DOHH2 (cell line): ENCODE results near the gene PRAMEF20.

Experiments
- H3F3A ChIP-seq: fragments of 200-600 bp; sonication (generic), shearing (Covaris generic); 2 replicates; pipeline ENCODE4 v1.6.0; 2016; ENCODE audit warnings: antibody characterized with exemption, mild to moderate bottlenecking; ENCODE audit not compliant: control insufficient read depth, insufficient read depth
- H3K27ac ChIP-seq: fragments of 200-600 bp; sonication (generic); 2 replicates; pipeline ENCODE4 v1.5.1; 2014; ENCODE audit warnings: low read depth, mild to moderate bottlenecking, low read length, moderate library complexity
- H3K27me3 ChIP-seq: fragments of 200-600 bp; sonication (generic); 2 replicates; pipeline ENCODE4 v1.6.1; 2014; ENCODE audit warnings: mild to moderate bottlenecking, low read length, mixed read lengths; ENCODE audit not compliant: control insufficient read depth
- H3K36me3 ChIP-seq: fragments of 200-600 bp; sonication (generic); 2 replicates; pipeline ENCODE4 v1.6.1; 2014; ENCODE audit warnings: mild to moderate bottlenecking, low read length, moderate library complexity, mixed read lengths; ENCODE audit not compliant: control insufficient read depth
- H3K4me1 ChIP-seq: fragments of 200-600 bp; sonication (generic); 2 replicates; pipeline ENCODE4 v1.6.1; 2014; ENCODE audit warnings: mild to moderate bottlenecking, low read length, mixed read lengths; ENCODE audit not compliant: control insufficient read depth
- H3K4me2 ChIP-seq: fragments of 200-600 bp; sonication (generic); 2 replicates; pipeline ENCODE4 v1.6.0; 2014; ENCODE audit warnings: mild to moderate bottlenecking, low read length, moderate library complexity
- H3K4me3 ChIP-seq: fragments of 200-600 bp; sonication (generic); 2 replicates; pipeline ENCODE4 v1.5.1; 2014; ENCODE audit warnings: mild to moderate bottlenecking, low read length, mixed read lengths
- H3K79me2 ChIP-seq: fragments of 200-600 bp; sonication (generic); 2 replicates; pipeline ENCODE4 v1.6.1; 2014; ENCODE audit warnings: mild to moderate bottlenecking, low read length, mixed read lengths; ENCODE audit not compliant: control insufficient read depth
- H3K9me2 ChIP-seq: fragments of 200-600 bp; sonication (generic); replicated peaks from 2 replicates; pipeline ENCODE4 v1.6.1; 2014; ENCODE audit warnings: mild to moderate bottlenecking, low read length, mixed read lengths; ENCODE audit not compliant: control insufficient read depth
- H3K9me3 ChIP-seq: fragments of 200-600 bp; sonication (generic); 2 replicates; pipeline ENCODE4 v1.6.1; 2014; ENCODE audit warnings: antibody characterized with exemption, low read length, mixed read lengths; ENCODE audit not compliant: control insufficient read depth, insufficient read depth
- H4K20me1 ChIP-seq: fragments of 200-600 bp; sonication (generic); 2 replicates; pipeline ENCODE4 v1.6.0; 2014; ENCODE audit warnings: low read depth, mild to moderate bottlenecking, antibody characterized with exemption, low read length, moderate library complexity; ENCODE audit not compliant: control insufficient read depth, insufficient read depth
- CTCF ChIP-seq: fragments of 200-600 bp; sonication (generic); IDR thresholded peaks from one replicate; pipeline ENCODE4 v1.5.1; 2014; ENCODE audit warnings: antibody characterized with exemption, mild to moderate bottlenecking, low read depth, low read length; ENCODE audit not compliant: poor library complexity, severe bottlenecking
- EZH2phosphoT487 ChIP-seq: fragments of 200-600 bp; sonication (generic); IDR thresholded peaks from 2 replicates; pipeline ENCODE4 v1.6.1; 2017; ENCODE audit warnings: borderline replicate concordance, mild to moderate bottlenecking, antibody characterized with exemption, low read length, moderate library complexity, mixed read lengths

Gene PRAMEF20

DNA sequence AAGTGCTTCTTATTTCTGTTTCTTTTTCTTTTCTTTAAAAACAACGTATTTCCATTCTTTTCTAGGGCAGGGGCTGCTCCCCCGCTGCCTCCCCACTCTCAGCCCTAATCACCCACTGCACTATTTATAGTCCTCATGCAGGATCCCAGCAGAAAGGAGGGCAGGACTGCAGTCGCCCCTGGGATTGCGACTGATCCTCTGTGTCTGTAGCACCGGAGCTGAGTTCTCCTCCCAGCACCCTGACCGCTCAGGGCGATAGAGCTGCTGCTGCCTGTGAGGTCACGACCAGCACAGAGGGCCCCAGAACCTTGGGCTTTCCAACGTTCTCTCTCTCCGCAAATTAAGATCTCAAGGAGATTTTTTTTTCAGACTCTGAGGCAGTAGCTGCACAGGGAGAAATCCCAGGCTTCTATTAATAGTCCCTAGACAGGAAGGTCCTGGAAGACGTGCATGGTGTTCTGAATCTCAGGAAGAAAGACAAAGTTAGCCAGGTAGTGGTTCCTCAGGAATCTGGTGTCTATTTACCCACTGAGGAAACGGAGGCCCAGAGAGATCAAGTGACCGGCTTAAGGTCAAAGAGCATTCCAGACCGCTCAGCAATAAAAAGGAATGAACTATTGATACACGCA is 46.8 kb downstream of the PRAMEF20 start:
- no peak overlapping the region for H3K27ac ChIP-seq
- no peaks in the 10 kb centered on the region for H3F3A ChIP-seq
- H3K4me3 ChIP-seq = no peak overlapping the region
- TF ChIP-seq CTCF (no peak), EZH2phosphoT487 (no peak)
- H3K9me3 ChIP-seq = no peaks in the 10 kb centered on the region
- H4K20me1 ChIP-seq = no peaks in the 10 kb centered on the region
- no peak overlapping the region for H3K4me2 ChIP-seq
- H3K79me2 ChIP-seq = no peaks in the 10 kb centered on the region
- H3K27me3 ChIP-seq = no peaks in the 10 kb centered on the region
- H3K9me2 ChIP-seq = no peaks in the 10 kb centered on the region
- H3K36me3 ChIP-seq = no peaks in the 10 kb centered on the region
- no peaks in the 10 kb centered on the region for H3K4me1 ChIP-seq

GRCh38 chr1:13461977-13462376 is 51.7 kb downstream of the PRAMEF20 start:
- no peak for TF ChIP-seq CTCF
- no peak for TF ChIP-seq EZH2phosphoT487
- no peaks in the 10 kb centered on the region for H3K9me3 ChIP-seq
- no peak overlapping the region for H3K27ac ChIP-seq
- H3F3A ChIP-seq = no peaks in the 10 kb centered on the region
- no peak overlapping the region for H3K4me3 ChIP-seq
- no peaks in the 10 kb centered on the region for H3K9me2 ChIP-seq
- H3K27me3 ChIP-seq = no peaks in the 10 kb centered on the region
- no peaks in the 10 kb centered on the region for H3K36me3 ChIP-seq
- no peaks in the 10 kb centered on the region for H4K20me1 ChIP-seq
- H3K4me1 ChIP-seq = no peaks in the 10 kb centered on the region
- H3K4me2 ChIP-seq = no peak overlapping the region
- H3K79me2 ChIP-seq = no peaks in the 10 kb centered on the region

GRCh38 chr1:13462682-13463081 is 52.4 kb downstream of the PRAMEF20 start:
- H3K4me2 ChIP-seq = no peak overlapping the region
- H3K9me3 ChIP-seq = no peaks in the 10 kb centered on the region
- no peaks in the 10 kb centered on the region for H3K79me2 ChIP-seq
- no peak overlapping the region for H3K27ac ChIP-seq
- H3K27me3 ChIP-seq = no peaks in the 10 kb centered on the region
- H3K36me3 ChIP-seq = no peaks in the 10 kb centered on the region
- no peak overlapping the region for H3K4me3 ChIP-seq
- TF ChIP-seq EZH2phosphoT487 = no peak
- no peaks in the 10 kb centered on the region for H3K4me1 ChIP-seq
- H3F3A ChIP-seq = no peaks in the 10 kb centered on the region
- H4K20me1 ChIP-seq = no peaks in the 10 kb centered on the region
- no peaks in the 10 kb centered on the region for H3K9me2 ChIP-seq

GRCh38 chr1:13465515-13465914 is 55.3 kb downstream of the PRAMEF20 start:
- TF ChIP-seq EZH2phosphoT487 (no peak), CTCF (no peak)
- H3K4me2 ChIP-seq = no peak overlapping the region
- no peaks in the 10 kb centered on the region for H3K27me3 ChIP-seq
- H3K27ac ChIP-seq = no peak overlapping the region
- no peaks in the 10 kb centered on the region for H3K9me3 ChIP-seq
- H3F3A ChIP-seq = no peaks in the 10 kb centered on the region
- H3K4me3 ChIP-seq = no peak overlapping the region
- no peaks in the 10 kb centered on the region for H3K36me3 ChIP-seq
- no peaks in the 10 kb centered on the region for H3K9me2 ChIP-seq
- H3K4me1 ChIP-seq = no peaks in the 10 kb centered on the region
- no peaks in the 10 kb centered on the region for H3K79me2 ChIP-seq
- H4K20me1 ChIP-seq = no peaks in the 10 kb centered on the region
